Ishikawa (cell line): ENCODE results near the gene PCNA.

ENCODE experiments used
- CREB1 ChIP-seq: IDR thresholded peaks from 2 replicates; pipeline ENCODE4 v1.6.1; 2012; ENCODE audit warnings: low read depth
- EGR1 ChIP-seq: IDR thresholded peaks from 2 replicates; pipeline ENCODE4 v1.6.1; 2012
- RAD21 ChIP-seq: IDR thresholded peaks from 2 replicates; pipeline ENCODE4 v1.6.1; 2012; ENCODE audit warnings: low read depth
- TEAD4 ChIP-seq: IDR thresholded peaks from 2 replicates; pipeline ENCODE4 v1.6.1; 2012
- TF ChIP-seq, protein P1 (sequence below): IDR thresholded peaks from 2 replicates; pipeline ENCODE4 v1.6.1; 2012

DNA sequence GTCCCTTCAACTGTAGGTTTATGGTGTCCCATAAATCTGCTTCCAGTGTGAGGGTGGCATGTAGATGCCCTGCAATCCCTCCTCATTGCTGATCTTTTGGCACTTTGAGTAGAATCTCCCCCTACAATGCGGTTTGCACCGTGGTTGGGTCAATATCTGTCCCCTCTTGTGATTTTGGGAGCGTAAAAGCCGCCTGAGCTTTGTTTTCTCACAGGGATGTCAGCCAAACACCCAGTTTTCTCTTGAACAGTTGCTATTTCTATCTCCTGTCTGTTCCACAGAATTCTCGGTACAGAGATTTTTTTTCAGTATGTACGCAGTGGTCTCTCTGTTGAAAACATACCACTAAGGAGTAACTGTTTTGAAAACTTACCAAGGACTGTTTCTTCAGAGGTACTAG, 28.8 kb upstream of the PCNA start:
- TF ChIP-seq CREB1 (no peak), RAD21 (no peak), EGR1 (no peak), TEAD4 (no peak)
- TF ChIP-seq, protein P1, sequence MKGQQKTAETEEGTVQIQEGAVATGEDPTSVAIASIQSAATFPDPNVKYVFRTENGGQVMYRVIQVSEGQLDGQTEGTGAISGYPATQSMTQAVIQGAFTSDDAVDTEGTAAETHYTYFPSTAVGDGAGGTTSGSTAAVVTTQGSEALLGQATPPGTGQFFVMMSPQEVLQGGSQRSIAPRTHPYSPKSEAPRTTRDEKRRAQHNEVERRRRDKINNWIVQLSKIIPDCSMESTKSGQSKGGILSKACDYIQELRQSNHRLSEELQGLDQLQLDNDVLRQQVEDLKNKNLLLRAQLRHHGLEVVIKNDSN, result no peak
